Lower leg skin (tissue), 3 donors: Measurements from ENCODE around the gene AMBRA1.

Source experiments
- POLR2A ChIP-seq, 2 donors: fragments of 450-650 bp; IDR thresholded peaks; one replicate each; pipeline ENCODE4 v1.6.1; 2016 to 2017; ENCODE audit warnings: antibody characterized with exemption in 2 of 2, mild to moderate bottlenecking in 1 of 2, moderate library complexity in 1 of 2
- TF ChIP-seq, protein P1 (sequence below), 3 donors: fragments of 450-650 bp; IDR thresholded peaks; one replicate each; pipeline ENCODE4 v1.5.1; 2016; ENCODE audit warnings: antibody characterized with exemption in 3 of 3, mild to moderate bottlenecking in 3 of 3, moderate library complexity in 2 of 3

DNA sequence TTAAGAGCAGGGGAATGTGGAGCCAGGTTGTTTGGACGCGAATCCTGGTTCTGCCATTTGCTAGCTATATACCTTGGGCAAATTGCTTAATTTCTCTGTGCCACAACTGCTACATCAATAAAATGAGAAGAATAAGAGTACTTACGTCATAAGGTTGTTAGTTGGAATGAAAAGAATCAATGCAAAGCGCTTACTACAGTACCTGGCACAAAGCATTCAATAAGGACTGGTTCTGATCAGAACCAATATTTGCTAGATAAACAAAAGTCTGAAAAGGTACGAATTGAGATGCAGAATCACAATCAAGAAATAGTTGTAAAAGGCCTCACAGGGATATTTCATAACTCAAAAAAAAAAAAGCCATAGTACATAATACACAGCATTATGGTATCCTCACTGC lies 11.2 kb downstream of the AMBRA1 start:
- no peak for TF ChIP-seq POLR2A (IDR thresholded peaks at IDR 0.05)
- TF ChIP-seq, protein P1, sequence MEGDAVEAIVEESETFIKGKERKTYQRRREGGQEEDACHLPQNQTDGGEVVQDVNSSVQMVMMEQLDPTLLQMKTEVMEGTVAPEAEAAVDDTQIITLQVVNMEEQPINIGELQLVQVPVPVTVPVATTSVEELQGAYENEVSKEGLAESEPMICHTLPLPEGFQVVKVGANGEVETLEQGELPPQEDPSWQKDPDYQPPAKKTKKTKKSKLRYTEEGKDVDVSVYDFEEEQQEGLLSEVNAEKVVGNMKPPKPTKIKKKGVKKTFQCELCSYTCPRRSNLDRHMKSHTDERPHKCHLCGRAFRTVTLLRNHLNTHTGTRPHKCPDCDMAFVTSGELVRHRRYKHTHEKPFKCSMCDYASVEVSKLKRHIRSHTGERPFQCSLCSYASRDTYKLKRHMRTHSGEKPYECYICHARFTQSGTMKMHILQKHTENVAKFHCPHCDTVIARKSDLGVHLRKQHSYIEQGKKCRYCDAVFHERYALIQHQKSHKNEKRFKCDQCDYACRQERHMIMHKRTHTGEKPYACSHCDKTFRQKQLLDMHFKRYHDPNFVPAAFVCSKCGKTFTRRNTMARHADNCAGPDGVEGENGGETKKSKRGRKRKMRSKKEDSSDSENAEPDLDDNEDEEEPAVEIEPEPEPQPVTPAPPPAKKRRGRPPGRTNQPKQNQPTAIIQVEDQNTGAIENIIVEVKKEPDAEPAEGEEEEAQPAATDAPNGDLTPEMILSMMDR (IDR thresholded peaks at IDR 0.05), result no peak
